H9 (cell line): ENCODE measurements around the gene CERK. TPM values are rescaled to one million over a fixed set of nuclear protein-coding genes. Genes with fewer than 3 reads are reported as not detected.

Source experiments
- DNase-seq: peaks from one replicate; pipeline ENCODE4 v3.0.0-alpha.2; 2017
- H2AFZ ChIP-seq: one replicate; pipeline ENCODE4 v1.6.1; 2013; ENCODE audit warnings: mild to moderate bottlenecking, low read length, control low read depth, moderate library complexity
- H2AK5ac ChIP-seq: 2 replicates; pipeline ENCODE4 v1.6.1; 2013; ENCODE audit warnings: low read length, control low read depth, mixed read lengths; ENCODE audit not compliant: insufficient read length
- H2BK120ac ChIP-seq: one replicate; pipeline ENCODE4 v1.6.1; 2013; ENCODE audit warnings: low read depth, mild to moderate bottlenecking, low read length, control low read depth, inconsistent platforms; ENCODE audit not compliant: poor library complexity, severe bottlenecking
- H2BK12ac ChIP-seq: 2 replicates; pipeline ENCODE4 v1.6.1; 2013; ENCODE audit warnings: low read length, control low read depth, mixed read lengths, low read depth; ENCODE audit not compliant: insufficient read length
- H2BK15ac ChIP-seq: 2 replicates; pipeline ENCODE4 v1.6.1; 2013; ENCODE audit warnings: low read depth, low read length, control low read depth
- H2BK20ac ChIP-seq: one replicate; pipeline ENCODE4 v1.6.1; 2013; ENCODE audit warnings: low read depth, mild to moderate bottlenecking, low read length, control low read depth, inconsistent platforms; ENCODE audit not compliant: poor library complexity, severe bottlenecking
- H2BK5ac ChIP-seq: 2 replicates; pipeline ENCODE4 v1.6.1; 2013; ENCODE audit warnings: low read length, control low read depth, mixed read lengths; ENCODE audit not compliant: insufficient read length
- H3K14ac ChIP-seq: 2 replicates; pipeline ENCODE4 v1.6.1; 2013; ENCODE audit warnings: low read length, control low read depth; ENCODE audit not compliant: insufficient read depth
- H3K18ac ChIP-seq: 2 replicates; pipeline ENCODE4 v1.6.1; 2013; ENCODE audit warnings: low read depth, mild to moderate bottlenecking, mixed read lengths, low read length, control low read depth; ENCODE audit not compliant: insufficient read length
- H3K23ac ChIP-seq: 2 replicates; pipeline ENCODE4 v1.6.1; 2013; ENCODE audit warnings: low read length, control low read depth, mixed read lengths, low read depth; ENCODE audit not compliant: insufficient read length
- H3K23me2 ChIP-seq: 2 replicates; pipeline ENCODE4 v1.6.1; 2013; ENCODE audit warnings: low read depth, mild to moderate bottlenecking, mixed read lengths, low read length, control low read depth; ENCODE audit not compliant: insufficient read length, poor library complexity, severe bottlenecking
- H3K27ac ChIP-seq: 2 replicates; pipeline ENCODE4 v1.5.1; 2013; ENCODE audit warnings: low read length, control low read depth, mixed read lengths, low read depth; ENCODE audit not compliant: insufficient read length
- H3K27me3 ChIP-seq: 2 replicates; pipeline ENCODE4 v1.6.1; 2013; ENCODE audit warnings: low read length, control low read depth, inconsistent platforms; ENCODE audit not compliant: insufficient read depth
- H3K4ac ChIP-seq: 2 replicates; pipeline ENCODE4 v1.6.1; 2013; ENCODE audit warnings: low read depth, mild to moderate bottlenecking, control low read depth, inconsistent platforms, low read length, moderate library complexity
- H3K4me1 ChIP-seq: 2 replicates; pipeline ENCODE4 v1.6.1; 2013; ENCODE audit warnings: low read length, control low read depth, inconsistent platforms; ENCODE audit not compliant: insufficient read depth
- H3K4me2 ChIP-seq: 2 replicates; pipeline ENCODE4 v1.6.1; 2013; ENCODE audit warnings: low read length, control low read depth, mixed read lengths; ENCODE audit not compliant: insufficient read length, insufficient read depth
- H3K56ac ChIP-seq: 2 replicates; pipeline ENCODE4 v1.6.1; 2013; ENCODE audit warnings: low read depth, mild to moderate bottlenecking, mixed read lengths, low read length, control low read depth; ENCODE audit not compliant: insufficient read length
- H3K79me1 ChIP-seq: 2 replicates; pipeline ENCODE4 v1.6.1; 2013; ENCODE audit warnings: low read depth, mild to moderate bottlenecking, moderate library complexity, low read length, control low read depth, inconsistent platforms; ENCODE audit not compliant: insufficient read depth, poor library complexity, severe bottlenecking
- H3K79me2 ChIP-seq: 2 replicates; pipeline ENCODE4 v1.6.1; 2013; ENCODE audit warnings: low read length, control low read depth, inconsistent platforms; ENCODE audit not compliant: insufficient read depth
- H3K9ac ChIP-seq: 2 replicates; pipeline ENCODE4 v1.6.1; 2013; ENCODE audit warnings: low read length, control low read depth, mixed read lengths; ENCODE audit not compliant: insufficient read length; ENCODE audit errors: extremely low read depth
- H3K9me3 ChIP-seq: one replicate; pipeline ENCODE4 v1.6.1; 2013; ENCODE audit warnings: low read depth, low read length, inconsistent platforms; ENCODE audit not compliant: control insufficient read depth
- H3T11ph ChIP-seq: one replicate; pipeline ENCODE4 v1.6.1; 2013; ENCODE audit warnings: mild to moderate bottlenecking, low read length, control low read depth, inconsistent platforms
- H4K20me1 ChIP-seq: one replicate; pipeline ENCODE4 v1.6.1; 2013; ENCODE audit not compliant: control insufficient read depth, insufficient read length, insufficient read depth
- H4K5ac ChIP-seq: 2 replicates; pipeline ENCODE4 v1.6.1; 2013; ENCODE audit warnings: low read depth, mild to moderate bottlenecking, mixed read lengths, low read length, control low read depth; ENCODE audit not compliant: insufficient read length
- H4K8ac ChIP-seq: replicated peaks from 2 replicates; pipeline ENCODE4 v1.6.1; 2013; ENCODE audit warnings: low read length, control low read depth, mixed read lengths, low read depth; ENCODE audit not compliant: insufficient read length
- H4K91ac ChIP-seq: 2 replicates; pipeline ENCODE4 v1.6.1; 2013; ENCODE audit warnings: low read depth, mild to moderate bottlenecking, moderate library complexity, mixed read lengths, low read length, control low read depth; ENCODE audit not compliant: insufficient read length
- H3K27ac Mint-ChIP-seq, 3 experiments: 2 replicates in 2 of 3; 3 replicates in 1 of 3; pipeline ENCODE4 v1.8.0; 2020 to 2021; ENCODE audit warnings: mixed read lengths in 3 of 3, mild to moderate bottlenecking in 1 of 3, moderate library complexity in 1 of 3
- H3K27me3 Mint-ChIP-seq: 2 replicates; pipeline ENCODE4 v1.8.0; 2021; ENCODE audit warnings: low read depth, mild to moderate bottlenecking, moderate library complexity, mixed read lengths
- H3K36me3 Mint-ChIP-seq, 3 experiments: 2 replicates in 2 of 3; 3 replicates in 1 of 3; pipeline ENCODE4 v1.8.0; 2020 to 2021; ENCODE audit warnings: low read depth in 3 of 3, mixed read lengths in 3 of 3; ENCODE audit not compliant: insufficient read depth in 1 of 3
- H3K4me1 Mint-ChIP-seq, 2 experiments: 2 replicates each; pipeline ENCODE4 v1.8.0; 2020; ENCODE audit warnings: mixed read lengths in 2 of 2
- H3K4me3 Mint-ChIP-seq, 2 experiments: 2 replicates in 1 of 2; 3 replicates in 1 of 2; pipeline ENCODE4 v1.8.0; 2020 to 2021; ENCODE audit warnings: mild to moderate bottlenecking in 2 of 2, mixed read lengths in 2 of 2, moderate library complexity in 1 of 2
- H3K9me3 Mint-ChIP-seq, 2 experiments: 2 replicates in 1 of 2; 3 replicates in 1 of 2; pipeline ENCODE4 v1.8.0; 2020; ENCODE audit warnings: mild to moderate bottlenecking in 2 of 2, mixed read lengths in 2 of 2, moderate library complexity in 1 of 2
- CTCF ChIP-seq: fragments of 200-600 bp; sonication (generic); conservative IDR thresholded peaks from 3 replicates; pipeline ENCODE4 v1.8.0; 2021; ENCODE audit warnings: antibody characterized with exemption, mild to moderate bottlenecking
- WGBS: extraction: QIAGEN DNeasy Blood & Tissue Kit; methylation state at CpG from one replicate; pipeline ENCODE4 v1.1.7; 2013; ENCODE audit warnings: missing lambda C conversion rate, low lambda C conversion rate, mixed read lengths; ENCODE audit not compliant: insufficient read length; ENCODE audit errors: extremely low coverage; 5-methylcytosine and 5-hydroxymethylcytosine counted together
- total RNA-seq: library from RNA; stranded (reverse); gene quantifications from 2 replicates; pipeline ENCODE4 v1.2.1, GENCODE V29; 2021

CERK gene
- total RNA-seq, 1 experiment from 2014 or later: 47.1 TPM

DNA sequence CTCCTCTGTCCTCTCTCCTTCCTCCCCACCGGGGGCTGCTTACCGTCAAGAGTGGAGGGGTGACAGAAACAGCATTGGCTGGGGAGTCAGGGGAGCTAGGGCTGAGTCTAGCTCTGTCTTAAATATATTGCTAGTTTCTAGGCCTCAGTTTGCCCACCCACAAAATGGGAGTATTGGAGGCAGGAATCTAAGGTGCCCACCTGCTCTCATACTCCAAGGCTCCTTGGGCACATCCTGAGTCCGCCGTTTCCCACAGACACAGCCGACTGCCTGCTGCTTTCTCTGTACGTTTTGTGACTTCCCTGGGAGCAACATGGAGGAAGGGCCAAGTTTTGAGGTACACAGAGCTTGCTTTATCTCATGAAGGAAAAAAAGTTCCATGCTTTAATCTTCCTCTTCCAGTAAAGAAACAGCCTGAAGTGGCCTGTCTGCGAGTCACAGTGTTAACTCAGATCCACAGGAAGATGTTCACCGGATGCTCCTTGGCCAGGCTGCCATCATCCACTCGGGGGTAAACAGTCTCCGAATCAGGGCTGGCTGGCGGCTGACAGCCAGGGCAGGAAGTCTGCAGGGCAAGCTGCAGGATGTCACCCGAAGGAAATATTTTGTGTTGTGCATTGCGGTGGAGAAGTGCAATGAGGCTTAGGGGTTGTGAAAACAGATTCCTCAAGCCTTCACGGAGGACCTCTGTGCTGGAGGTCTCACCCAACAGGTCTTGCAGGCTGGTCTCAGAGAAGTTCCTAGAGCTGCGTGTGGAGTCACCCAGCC lies 11.0 kb upstream of the CERK start:
- Histone ChIP-seq H2BK15ac (no peak overlapping the region), H2AFZ (no peak overlapping the region), H3T11ph (no peak overlapping the region), H3K4me2 (no peak overlapping the region), H3K56ac (no peak overlapping the region), H2BK5ac (no peak overlapping the region), H3K27me3 (no peaks in the 10 kb centered on the region), H3K4ac (no peak overlapping the region), H4K20me1 (no peaks in the 10 kb centered on the region), H3K4me1 (no peaks in the 10 kb centered on the region), H4K8ac (no peak overlapping the region), H2AK5ac (no peak overlapping the region), H2BK120ac (no peak overlapping the region), H4K91ac (no peak overlapping the region), H2BK20ac (no peak overlapping the region), H3K9me3 (no peaks in the 10 kb centered on the region), H3K23ac (no peak overlapping the region), H3K23me2 (no peaks in the 10 kb centered on the region), H3K18ac (no peak overlapping the region), H2BK12ac (no peak overlapping the region), H4K5ac (no peak overlapping the region), H3K14ac (no peak overlapping the region), H3K79me1 (no peaks in the 10 kb centered on the region), H3K27ac (no peak overlapping the region), H3K9ac (no peak overlapping the region), H3K79me2 (no peaks in the 10 kb centered on the region)
- Mint-ChIP-seq H3K27ac (peak overlapping the region in 2 of 3 experiments; percentile 73 to 93; a peak in 2 of 7 replicates), H3K4me1 (no peaks in the 10 kb centered on the region), H3K4me3 (no peak overlapping the region; a peak in 1 of 5 replicates), H3K27me3 (peaks cover 42% of the 10 kb centered on the region), H3K9me3 (peaks cover 0 to under 1% of the 10 kb centered on the region in 2 experiments; a peak in 3 of 5 replicates), H3K36me3 (0 out of 7 replicates have a peak, but pooled peaks cover 0 to under 1% (median 0%) of the 10 kb centered on the region in 3 experiments)
- no peak for TF ChIP-seq CTCF
- no peak for DNase-seq
- no CpG with 5 or more reads among the region's 15 CpGs for WGBS
